Measurements from ENCODE around the gene SPRR2E. TPM values are rescaled to one million over a fixed set of nuclear protein-coding genes. Genes with fewer than 3 reads are reported as not detected.

SPRR2E gene
- not detected in 2 replicates for total RNA-seq (ENCODE audit: low replicate concordance)

GRCh38 chr1:153094426-153094825 lies at the start of gene SPRR2E:
Gene SPRR2E, minus strand, starts transcription at chr1:153094526. Its CDS starts 775 bp downstream, at chr1:153093751.
- H3K36me3 ChIP-seq: no peaks in the 10 kb centered on the region
- TF ChIP-seq EZH2 (IDR thresholded peaks at IDR 0.05): no peak
- no peak for TF ChIP-seq EZH2phosphoT487 (IDR thresholded peaks at IDR 0.05)
- no peak for TF ChIP-seq CTCF (IDR thresholded peaks at IDR 0.05)
- H3K27me3 Mint-ChIP-seq (ENCODE audit: insufficient read depth, low read depth): peaks cover 3% of the 10 kb centered on the region
- no peaks in the 10 kb centered on the region for H3F3A ChIP-seq (ENCODE audit: low read depth)
- H3K27ac Mint-ChIP-seq: no peak within 1 kb of the TSS
- no peak within 1 kb of the TSS for H2AFZ ChIP-seq (replicated peaks)
- no peaks in the 10 kb centered on the region for H3K36me3 Mint-ChIP-seq
- H3K4me3 Mint-ChIP-seq: no peak within 1 kb of the TSS
- no peak within 1 kb of the TSS for H3K27ac ChIP-seq
- no peak within 1 kb of the TSS for H3K4me3 ChIP-seq
- no peak within 1 kb of the TSS for H3K4me2 ChIP-seq
- no peaks in the 10 kb centered on the region for H4K20me1 ChIP-seq (ENCODE audit: low read depth)
- no peaks in the 10 kb centered on the region for H3K4me1 Mint-ChIP-seq
- no peak within 1 kb of the TSS for H3K9ac ChIP-seq
- DNase-seq (ENCODE audit: low spot score): no peak
- no peaks in the 10 kb centered on the region for H3K9me3 Mint-ChIP-seq
- no peaks in the 10 kb centered on the region for H3K27me3 ChIP-seq
- no peaks in the 10 kb centered on the region for H3K79me2 ChIP-seq (ENCODE audit: low read depth)
- H3K4me1 ChIP-seq: no peaks in the 10 kb centered on the region
- peaks cover 8% of the 10 kb centered on the region for H3K9me3 ChIP-seq (ENCODE audit: low read depth)

- Histone ChIP-seq H2AFZ (replicated peaks) (no peak overlapping the region), H3K4me3 (no peak overlapping the region), H3K27me3 (no peaks in the 10 kb centered on the region), H3K4me1 (no peaks in the 10 kb centered on the region), H3K79me2 (ENCODE audit: low read depth) (no peaks in the 10 kb centered on the region), H3K36me3 (no peaks in the 10 kb centered on the region), H3F3A (ENCODE audit: low read depth) (no peaks in the 10 kb centered on the region), H3K4me2 (no peak overlapping the region), H4K20me1 (ENCODE audit: low read depth) (no peaks in the 10 kb centered on the region), H3K9me3 (ENCODE audit: low read depth) (peaks cover 3% of the 10 kb centered on the region), H3K9ac (no peak overlapping the region), H3K27ac (no peak overlapping the region)
- Mint-ChIP-seq H3K36me3 (no peaks in the 10 kb centered on the region), H3K4me1 (no peaks in the 10 kb centered on the region), H3K27me3 (ENCODE audit: insufficient read depth, low read depth) (no peaks in the 10 kb centered on the region), H3K9me3 (no peaks in the 10 kb centered on the region), H3K27ac (no peak overlapping the region), H3K4me3 (no peak overlapping the region)
- DNase-seq (ENCODE audit: low spot score): no peak
- no peak for TF ChIP-seq CTCF (IDR thresholded peaks at IDR 0.05)
- TF ChIP-seq EZH2 (IDR thresholded peaks at IDR 0.05): no peak
- no peak for TF ChIP-seq EZH2phosphoT487 (IDR thresholded peaks at IDR 0.05)
Observed at GRCh38 chr1:153141377-153141776, 47.1 kb upstream of the SPRR2E start.

DNA sequence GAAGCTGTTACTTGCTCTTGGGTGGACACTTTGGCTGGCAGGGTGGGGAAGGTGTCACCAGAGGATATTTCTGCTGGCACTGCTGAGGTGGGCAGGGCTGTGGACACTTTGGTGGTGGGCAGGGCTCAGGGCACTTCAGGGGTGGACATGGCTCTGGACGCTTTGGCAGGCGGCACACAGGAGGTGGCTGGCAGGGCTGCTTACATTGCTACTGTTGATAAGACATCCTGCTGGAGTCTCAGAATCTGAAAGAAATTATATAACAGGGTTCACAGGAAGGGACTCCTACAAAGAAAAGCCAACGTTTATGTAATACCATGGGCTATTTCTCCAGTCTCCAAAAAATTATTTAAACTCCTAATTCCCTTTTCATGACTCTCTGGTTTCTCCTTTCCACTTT lies 46.2 kb upstream of the SPRR2E start:
- Histone ChIP-seq H3K27me3 (no peaks in the 10 kb centered on the region), H3K4me2 (no peak overlapping the region), H3K9me3 (ENCODE audit: low read depth) (peaks cover 3% of the 10 kb centered on the region), H3K79me2 (ENCODE audit: low read depth) (no peaks in the 10 kb centered on the region), H3K27ac (no peak overlapping the region), H3K9ac (no peak overlapping the region), H3K4me1 (no peaks in the 10 kb centered on the region), H3K4me3 (no peak overlapping the region), H4K20me1 (ENCODE audit: low read depth) (no peaks in the 10 kb centered on the region), H2AFZ (replicated peaks) (no peak overlapping the region), H3K36me3 (no peaks in the 10 kb centered on the region), H3F3A (ENCODE audit: low read depth) (no peaks in the 10 kb centered on the region)
- no peak overlapping the region for H3K4me3 Mint-ChIP-seq
- H3K36me3 Mint-ChIP-seq: no peaks in the 10 kb centered on the region
- H3K4me1 Mint-ChIP-seq: no peaks in the 10 kb centered on the region
- TF ChIP-seq EZH2phosphoT487 (IDR thresholded peaks at IDR 0.05): no peak
- no peak for TF ChIP-seq EZH2 (IDR thresholded peaks at IDR 0.05)
- no peak for TF ChIP-seq CTCF (IDR thresholded peaks at IDR 0.05)
- H3K27me3 Mint-ChIP-seq (ENCODE audit: insufficient read depth, low read depth): no peaks in the 10 kb centered on the region
- DNase-seq (ENCODE audit: low spot score): no peak
- H3K27ac Mint-ChIP-seq: no peak overlapping the region
- no peaks in the 10 kb centered on the region for H3K9me3 Mint-ChIP-seq
